ENCODE data around the gene CRIP1.

Gene CRIP1

DNA sequence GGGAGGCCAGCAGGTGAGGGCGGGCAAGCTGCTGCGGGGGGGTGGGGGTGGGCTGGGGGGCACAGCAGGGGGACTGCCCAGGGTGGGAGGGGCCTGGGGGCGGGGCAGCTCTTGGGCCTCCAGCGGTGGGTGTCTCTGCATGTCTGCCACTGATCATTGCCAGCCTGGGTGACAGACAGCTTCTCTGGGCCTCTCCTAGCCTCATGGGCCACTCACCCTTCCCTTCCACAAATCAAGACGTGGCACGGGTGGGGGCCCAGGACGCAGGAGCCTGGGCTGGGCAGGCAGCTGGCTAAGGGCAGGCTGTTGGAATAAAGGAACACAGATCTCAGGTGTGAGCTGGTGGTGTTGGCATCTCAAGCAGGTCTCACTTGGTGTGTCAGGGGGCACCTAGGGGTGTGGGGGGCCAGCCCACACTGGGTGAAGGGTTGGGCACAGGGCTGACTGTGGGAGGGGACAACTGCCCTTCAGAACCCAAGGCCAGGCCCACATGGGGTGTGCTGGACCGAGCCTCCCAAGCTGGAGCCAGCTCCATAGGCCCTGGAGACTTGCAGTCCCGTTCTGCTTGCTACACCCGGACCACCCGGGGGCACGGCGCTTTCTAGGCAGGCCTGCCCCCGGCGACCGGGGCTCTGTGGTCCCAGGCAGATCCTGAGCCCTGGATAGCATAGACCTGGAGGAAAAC lies 7.4 kb downstream of the CRIP1 start:
- peaks cover 14% of the 10 kb centered on the region for H3K4me1 ChIP-seq
- DNase-seq: peak; percentile 9
- 0 out of 2 replicates have a peak, but pooled peaks cover 3% of the 10 kb centered on the region for H3K36me3 ChIP-seq
- no peaks in the 10 kb centered on the region for H3K27me3 ChIP-seq
- TF ChIP-seq CTCF (IDR thresholded peaks at IDR 0.05; ENCODE audit: low read depth, low read length): no peak
- no peak overlapping the region for H3K4me3 ChIP-seq (ENCODE audit: low read depth, low read length)
- H3K9me3 ChIP-seq: no peaks in the 10 kb centered on the region

GRCh38 chr14:105494606-105494929 lies 7.9 kb downstream of the CRIP1 start:
- no peaks in the 10 kb centered on the region for H3K9me3 ChIP-seq
- no peak for TF ChIP-seq CTCF (IDR thresholded peaks at IDR 0.05; ENCODE audit: low read depth, low read length)
- H3K4me3 ChIP-seq (ENCODE audit: low read depth, low read length): no peak overlapping the region
- no peak for DNase-seq
- H3K36me3 ChIP-seq: 0 out of 2 replicates have a peak, but pooled peaks cover 3% of the 10 kb centered on the region
- H3K4me1 ChIP-seq: peaks cover 15% of the 10 kb centered on the region
- no peaks in the 10 kb centered on the region for H3K27me3 ChIP-seq

DNA sequence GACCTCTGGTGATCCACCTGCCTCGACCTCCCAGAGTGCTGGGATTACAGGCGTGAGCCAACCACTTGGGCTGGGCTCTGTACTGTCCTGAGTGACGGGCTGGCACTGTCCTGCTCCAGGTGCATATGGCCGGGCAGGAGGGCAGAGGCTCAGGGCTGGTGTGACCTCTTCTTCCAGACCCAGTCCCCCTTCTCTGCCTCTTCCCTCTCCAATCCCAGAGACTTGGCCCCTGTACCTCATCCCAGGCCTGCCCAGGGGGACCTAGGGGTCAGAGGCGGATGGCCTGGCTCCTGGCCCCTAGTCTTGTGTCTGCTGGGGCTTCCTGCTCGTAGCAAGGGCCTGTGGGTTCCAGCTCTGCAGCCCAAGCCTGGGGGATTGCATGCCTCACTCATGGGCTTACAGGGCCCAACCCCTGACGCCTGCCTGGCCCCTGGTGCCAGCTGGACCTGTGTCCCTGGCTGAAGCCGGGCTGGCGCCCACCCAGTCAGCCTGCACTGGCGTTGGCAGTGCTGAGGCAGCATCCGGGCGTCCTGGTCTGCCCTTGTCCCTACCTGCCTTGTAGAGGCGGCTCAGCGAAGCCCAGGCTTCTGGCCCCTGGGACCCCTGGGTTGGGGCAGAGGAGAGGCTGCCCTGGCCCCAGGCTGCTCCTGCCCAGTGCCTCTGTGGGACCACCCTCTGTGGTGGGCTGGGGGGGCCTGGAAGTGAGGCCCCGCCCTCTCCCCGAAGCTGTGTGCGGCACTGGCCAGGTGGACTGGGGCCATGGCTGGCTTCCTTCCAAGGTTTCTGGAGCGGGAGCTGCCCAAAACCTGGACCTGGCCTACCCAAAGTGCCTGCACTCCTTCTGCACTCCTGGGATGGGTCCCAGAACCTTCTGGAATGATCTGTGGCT lies 8.7 kb downstream of the CRIP1 start:
- H3K4me1 ChIP-seq: peaks cover 16% of the 10 kb centered on the region
- H3K27me3 ChIP-seq: no peaks in the 10 kb centered on the region
- peak; percentile 10 for DNase-seq
- H3K9me3 ChIP-seq: no peaks in the 10 kb centered on the region
- TF ChIP-seq CTCF (IDR thresholded peaks at IDR 0.05; ENCODE audit: low read depth, low read length): no peak
- 0 out of 2 replicates have a peak, but pooled peaks cover 3% of the 10 kb centered on the region for H3K36me3 ChIP-seq
- no peak overlapping the region for H3K4me3 ChIP-seq (ENCODE audit: low read depth, low read length)

GRCh38 chr14:105495990-105496830 lies 9.5 kb downstream of the CRIP1 start:
- TF ChIP-seq CTCF (IDR thresholded peaks at IDR 0.05; ENCODE audit: low read depth, low read length): no peak
- H3K4me1 ChIP-seq: peaks cover 16% of the 10 kb centered on the region
- no peaks in the 10 kb centered on the region for H3K27me3 ChIP-seq
- no peak overlapping the region for H3K4me3 ChIP-seq (ENCODE audit: low read depth, low read length)
- 0 out of 2 replicates have a peak, but pooled peaks cover 3% of the 10 kb centered on the region for H3K36me3 ChIP-seq
- DNase-seq: no peak
- H3K9me3 ChIP-seq: no peaks in the 10 kb centered on the region

DNA sequence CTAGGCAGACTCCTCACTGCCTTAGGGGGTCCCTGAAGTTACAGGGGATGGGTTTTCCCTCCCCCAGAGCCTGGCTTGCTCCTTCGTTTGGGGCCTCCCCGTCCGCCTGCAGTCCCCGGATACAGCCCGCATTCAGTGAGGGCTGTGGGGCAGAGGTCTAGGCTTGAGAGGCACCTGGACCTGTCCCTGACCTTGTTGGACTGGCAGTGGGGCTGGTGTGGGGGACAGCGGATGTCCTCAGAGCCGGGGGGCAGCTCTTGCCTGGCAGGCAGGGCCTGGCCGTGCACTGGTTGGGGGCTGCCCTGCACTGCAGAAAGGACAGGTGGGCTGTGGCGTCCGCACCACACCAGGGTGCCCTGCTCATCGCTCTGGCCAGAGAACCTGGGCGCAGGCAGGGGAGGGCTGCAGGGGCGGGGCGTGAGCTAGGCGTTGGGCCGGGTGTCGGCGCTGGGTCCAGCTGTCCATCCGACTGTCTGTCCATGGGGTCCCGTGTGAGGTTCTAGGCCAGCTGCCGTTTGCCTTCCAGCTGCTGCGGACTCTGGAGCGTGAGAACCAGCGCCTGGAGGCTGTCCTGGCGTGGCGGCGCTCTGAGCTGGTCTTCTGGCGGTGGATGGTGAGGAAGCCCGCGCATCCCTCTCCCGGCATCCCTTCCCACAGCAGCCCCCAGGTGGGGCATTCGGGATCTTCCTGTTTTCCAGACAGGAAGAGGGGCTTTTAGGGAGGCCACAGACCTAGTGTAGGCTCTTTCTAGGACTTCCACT lies 10.3 kb downstream of the CRIP1 start:
- Histone ChIP-seq H3K9me3 (no peaks in the 10 kb centered on the region), H3K4me1 (peaks cover 13% of the 10 kb centered on the region), H3K36me3 (0 out of 2 replicates have a peak, but pooled peaks cover 3% of the 10 kb centered on the region), H3K4me3 (ENCODE audit: low read depth, low read length) (no peak overlapping the region), H3K27me3 (no peaks in the 10 kb centered on the region)
- no peak for TF ChIP-seq CTCF (IDR thresholded peaks at IDR 0.05; ENCODE audit: low read depth, low read length)
- no peak for DNase-seq

Measured in BE2C (cell line).